ENCODE data around the gene RAPGEF3.
A peak's percentile ranks its signal among the peaks of the same experiment; 100 is the strongest.

Gene RAPGEF3

GRCh38 chr12:47755655-47756562 is 2.8 kb downstream of the RAPGEF3 start:
- DNase-seq: no peak

GRCh38 chr12:47754881-47755280 is 3.8 kb downstream of the RAPGEF3 start:
- DNase-seq: no peak

- DNase-seq: peak; percentile 94
These were observed 4.6 kb downstream of the RAPGEF3 start for GRCh38 chr12:47754126-47754525.

GRCh38 chr12:47753021-47754001 is 5.4 kb downstream of the RAPGEF3 start:
- DNase-seq: peak; percentile 64

- peak; percentile 80 for DNase-seq
These were observed 6.1 kb downstream of the RAPGEF3 start for GRCh38 chr12:47752552-47752951.

GRCh38 chr12:47752121-47752520 is 6.6 kb downstream of the RAPGEF3 start:
- no peak for DNase-seq

- no peak for DNase-seq
These were observed 7.1 kb downstream of the RAPGEF3 start for GRCh38 chr12:47751561-47751960.

GRCh38 chr12:47750916-47751470 is 7.7 kb downstream of the RAPGEF3 start:
- DNase-seq: no peak

- no peak for DNase-seq
These were observed 8.4 kb downstream of the RAPGEF3 start for GRCh38 chr12:47750229-47750798.

- no peak for DNase-seq
These were observed 9.8 kb downstream of the RAPGEF3 start for GRCh38 chr12:47748899-47749298.

GRCh38 chr12:47748507-47748828 is 10.2 kb downstream of the RAPGEF3 start:
- DNase-seq: no peak

GRCh38 chr12:47747596-47748506 is 10.8 kb downstream of the RAPGEF3 start:
- DNase-seq: no peak

GRCh38 chr12:47747126-47747525 is 11.6 kb downstream of the RAPGEF3 start:
- DNase-seq: no peak

- no peak for DNase-seq
These were observed 12.2 kb downstream of the RAPGEF3 start for GRCh38 chr12:47746523-47746922.

GRCh38 chr12:47746073-47746472 is 12.6 kb downstream of the RAPGEF3 start:
- no peak for DNase-seq

- DNase-seq: no peak
These were observed 13.1 kb downstream of the RAPGEF3 start for GRCh38 chr12:47745485-47746041.

GRCh38 chr12:47744778-47745436 is 13.8 kb downstream of the RAPGEF3 start:
- no peak for DNase-seq

GRCh38 chr12:47744005-47744651 is 14.6 kb downstream of the RAPGEF3 start:
- no peak for DNase-seq

GRCh38 chr12:47743311-47743860 is 15.3 kb downstream of the RAPGEF3 start:
- DNase-seq: no peak

GRCh38 chr12:47742253-47742825 is 16.3 kb downstream of the RAPGEF3 start:
- DNase-seq: no peak
